OCI-LY7 (cell line): ENCODE data around the gene IQGAP2.

Source experiments
- CTCF ChIP-seq: fragments of 200-600 bp; sonication (generic); conservative IDR thresholded peaks from 2 replicates; pipeline ENCODE4 v1.5.1; 2014; ENCODE audit warnings: mild to moderate bottlenecking, antibody characterized with exemption, low read length, moderate library complexity, mixed read lengths
- EZH2phosphoT487 ChIP-seq: fragments of 200-600 bp; sonication (generic); IDR thresholded peaks from 2 replicates; pipeline ENCODE4 v1.6.1; 2018; ENCODE audit warnings: low read depth, borderline replicate concordance, mild to moderate bottlenecking, mixed run types, antibody characterized with exemption, low read length, moderate library complexity, mixed read lengths

DNA sequence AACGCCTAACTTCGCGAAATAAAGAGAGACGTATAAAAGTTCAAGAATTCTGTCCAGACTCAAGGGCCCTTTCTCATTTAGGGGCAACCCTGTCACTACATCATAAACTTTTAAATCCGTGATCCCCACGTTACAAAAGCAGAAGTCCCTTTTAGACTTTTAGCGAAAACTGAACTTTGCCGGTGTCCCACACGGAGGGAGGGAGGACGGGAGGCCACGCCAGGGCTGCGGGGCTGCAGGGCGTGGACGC is 312.3 kb downstream of the IQGAP2 start:
- no peak for TF ChIP-seq CTCF
- no peak for TF ChIP-seq EZH2phosphoT487
